Stimulated activated CD8-positive, alpha-beta memory T cell treated with anti-CD3 and anti-CD28 coated beads, Interleukin-4, amount 100 ng/mL, for 4 hours (primary cell): ENCODE results near the gene MAEL.
"Not testable (repeated sequence)": the region's sequence is repeated elsewhere in the genome, so short reads cannot be mapped to it uniquely, and the experiment has no call there.

ENCODE experiments used
- DNase-seq, 2 donors: peaks; one replicate each; pipeline ENCODE4 v3.0.0-alpha.2; 2020; ENCODE audit warnings: low read depth in 2 of 2, low spot score in 1 of 2

The MAEL gene

DNA sequence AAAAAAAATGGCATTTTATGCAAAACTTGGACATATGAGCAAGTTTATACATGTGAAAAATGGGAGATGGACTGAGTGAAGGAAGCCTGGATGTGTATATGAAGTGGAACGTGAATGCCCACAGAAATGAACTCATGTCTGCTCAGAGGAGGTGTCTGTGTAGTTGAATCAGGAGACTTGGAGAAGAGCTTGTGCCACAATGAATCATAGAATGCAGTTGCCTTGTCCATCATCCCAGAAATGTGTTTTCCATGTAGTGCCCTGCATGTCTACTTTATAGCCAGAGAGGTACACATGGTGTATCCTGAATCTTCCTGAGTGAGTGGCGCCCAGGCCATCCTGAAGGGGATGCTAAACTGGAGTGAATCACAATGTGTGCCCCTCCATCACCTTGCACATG, 11.1 kb upstream of the MAEL start:
- no peak for DNase-seq

DNA sequence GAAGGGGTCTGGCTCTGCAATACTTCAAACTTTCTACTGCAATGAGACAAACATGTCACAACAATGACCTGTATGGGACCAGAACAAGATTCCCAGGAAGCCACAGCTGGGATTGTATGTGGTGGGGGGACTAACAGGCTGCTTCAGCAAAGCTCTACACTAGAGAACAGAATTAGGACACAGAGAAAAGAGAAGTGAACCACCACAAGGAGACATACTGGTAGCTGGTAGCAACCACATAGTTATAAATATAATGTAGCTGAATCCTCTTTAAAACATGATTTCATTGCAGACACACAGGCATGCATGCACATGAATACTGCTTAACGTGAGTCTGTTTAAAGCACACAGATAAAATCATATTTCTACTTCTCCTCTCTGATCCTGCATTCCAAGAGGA, 10.3 kb upstream of the MAEL start:
- DNase-seq: no peak

DNA sequence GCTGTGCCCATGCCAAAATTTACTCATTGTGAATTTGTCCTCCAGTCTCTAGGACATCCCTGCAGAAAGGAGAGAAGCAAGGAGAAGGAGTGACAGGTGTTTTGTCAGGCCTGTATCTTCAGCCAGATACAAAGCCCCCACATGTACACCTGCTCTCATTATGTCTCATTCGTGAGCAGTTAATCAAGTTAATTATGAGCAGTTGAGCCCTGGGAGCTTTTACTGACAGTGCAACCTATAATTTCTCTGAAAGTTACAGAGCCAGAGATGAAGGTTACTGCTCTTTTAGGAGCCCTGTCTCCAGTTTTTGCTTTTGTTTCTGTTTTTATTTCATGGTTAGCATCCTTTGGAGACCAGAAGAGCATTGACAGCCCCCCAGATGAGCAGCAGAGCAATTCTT, 8.7 kb upstream of the MAEL start:
- no peak for DNase-seq

DNA sequence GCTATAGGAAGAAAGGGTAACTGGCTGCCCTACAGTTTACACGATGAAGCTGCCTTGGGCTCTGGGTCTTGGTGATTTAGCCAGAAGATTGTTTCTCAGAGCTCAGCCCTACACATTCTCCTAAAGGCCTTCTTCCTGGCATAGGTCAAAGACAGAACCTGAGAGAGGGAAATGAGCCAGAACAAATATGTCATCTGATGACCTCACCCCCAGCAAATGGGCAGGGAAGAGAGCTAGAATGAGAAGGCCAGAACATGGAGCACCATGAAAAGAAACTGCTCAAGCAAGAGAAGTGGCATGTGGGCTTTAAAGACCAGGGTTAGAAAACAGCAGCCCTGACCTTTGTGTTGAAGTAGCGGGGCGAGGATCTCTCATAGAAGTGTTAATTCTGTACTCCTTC, 8.3 kb upstream of the MAEL start:
- no peak for DNase-seq

DNA sequence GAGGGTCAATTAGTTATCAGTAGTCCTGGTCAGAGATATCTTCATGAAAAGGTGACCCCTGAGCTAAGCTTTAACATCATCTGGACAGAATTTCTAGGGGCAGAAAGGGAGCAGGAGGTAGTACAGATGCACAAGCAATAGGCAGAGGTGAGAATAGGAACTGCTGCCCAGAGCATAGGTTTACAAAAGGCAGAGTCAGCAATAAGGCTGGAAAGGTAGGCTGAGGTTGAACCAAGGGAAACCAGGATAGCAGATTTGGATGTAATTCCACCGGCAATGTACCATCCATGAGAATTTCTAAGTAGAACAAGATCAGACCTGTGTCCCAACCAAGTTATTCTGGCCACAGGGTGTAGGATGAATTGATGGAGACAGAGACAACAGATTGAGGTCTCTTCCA, 7.5 kb upstream of the MAEL start:
- DNase-seq: no peak

DNA sequence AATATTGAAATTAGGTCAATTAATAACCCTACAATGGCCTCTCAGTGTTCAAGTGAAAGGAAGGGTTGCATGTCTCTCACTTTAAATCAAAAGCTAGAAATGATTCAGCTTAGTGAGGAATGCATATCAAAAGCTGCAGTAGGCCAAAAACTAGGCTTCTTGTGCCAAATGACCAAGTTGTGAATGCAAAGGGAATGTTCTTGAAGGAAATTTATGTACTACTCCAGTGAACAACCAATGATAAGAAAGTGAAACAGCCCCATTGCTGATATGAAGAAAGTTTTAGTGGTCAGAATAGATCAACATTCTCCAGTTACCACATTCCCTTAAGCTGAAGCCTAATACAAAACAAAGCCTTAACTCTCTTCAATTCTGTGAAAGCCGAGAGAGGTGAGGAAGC, 10.0 kb downstream of the MAEL start:
- no peak for DNase-seq

DNA sequence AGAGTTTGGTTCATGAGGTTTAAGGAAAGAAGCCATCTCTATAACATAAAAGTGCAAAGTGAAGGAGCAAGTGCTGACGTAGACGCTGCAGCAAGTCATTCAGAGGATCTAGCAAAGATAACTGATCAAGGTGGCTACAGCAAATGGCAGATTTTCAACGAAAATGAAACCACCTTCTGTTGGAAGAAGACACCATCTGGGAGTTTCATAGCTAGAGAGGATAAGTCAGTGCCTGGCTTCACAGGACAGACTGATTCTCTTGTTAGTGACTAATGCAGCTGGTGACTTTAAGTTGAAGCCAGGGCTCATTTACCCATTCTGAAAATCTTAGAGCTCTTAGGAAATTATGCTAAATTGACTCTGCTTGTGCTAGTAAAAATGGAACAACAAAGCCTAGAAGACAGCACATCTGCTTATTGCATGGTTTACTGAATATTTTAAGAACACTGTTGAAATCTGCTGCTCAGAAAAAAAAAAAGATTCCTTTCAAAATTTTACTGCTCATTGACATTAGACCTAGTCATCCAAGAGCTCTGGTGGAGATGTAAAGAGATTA, 10.5 kb downstream of the MAEL start:
- no peak for DNase-seq

DNA sequence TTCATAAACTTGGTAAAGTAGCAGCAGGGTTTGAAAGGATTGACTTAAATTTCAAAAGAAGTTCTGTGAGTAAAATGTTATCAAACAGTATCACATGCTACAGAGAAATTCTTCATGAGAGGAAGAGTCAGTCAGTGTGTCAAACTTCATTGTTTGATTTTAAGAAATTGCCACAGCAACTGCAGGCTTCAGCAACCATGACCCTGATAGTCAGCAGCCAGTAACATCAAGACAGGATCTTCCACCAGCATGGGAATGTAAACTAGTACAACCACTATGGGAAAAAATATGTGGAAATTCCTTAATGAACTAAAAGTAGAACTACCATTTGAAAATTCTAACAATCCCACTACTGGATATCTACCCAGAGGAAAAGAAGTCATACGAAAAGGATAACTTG, 11.5 kb downstream of the MAEL start:
- DNase-seq: no peak

DNA sequence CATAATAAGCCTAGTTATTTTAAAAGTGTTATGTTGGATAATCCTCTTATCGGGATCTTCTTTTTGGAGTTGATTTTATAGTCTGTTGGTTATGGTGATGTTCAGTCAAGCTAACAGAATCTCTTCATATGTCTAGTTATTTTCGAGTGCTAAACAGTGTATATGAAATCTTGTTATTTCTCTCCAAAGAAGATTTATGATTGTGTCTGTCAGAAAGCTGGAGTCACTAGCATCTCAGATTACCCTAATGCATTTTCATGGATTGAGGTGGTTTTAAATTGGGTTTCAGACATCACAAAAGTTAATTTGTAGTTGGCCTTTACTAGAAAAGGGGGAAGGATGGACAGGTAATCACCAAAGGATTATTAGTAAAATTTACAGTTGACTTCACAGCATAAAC, 13.3 kb downstream of the MAEL start:
- no peak for DNase-seq

DNA sequence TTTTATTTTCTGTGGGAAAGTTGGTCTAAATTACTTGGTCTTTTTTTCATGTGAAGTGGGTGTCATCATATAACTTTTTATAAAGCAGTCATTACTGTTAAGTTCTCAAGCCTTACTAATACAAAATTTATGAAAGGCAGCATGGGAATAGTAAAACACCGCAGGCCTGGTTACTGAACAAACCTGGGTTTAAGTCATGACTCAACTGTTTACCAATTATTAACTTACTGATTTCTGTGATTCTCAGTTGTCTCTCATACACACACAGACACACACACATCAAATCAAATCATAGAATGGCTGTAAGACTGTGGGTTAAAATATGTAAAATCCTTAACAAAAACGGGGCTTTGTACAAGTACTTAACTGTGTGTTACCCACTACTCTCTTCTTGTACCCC, 14.6 kb downstream of the MAEL start:
- DNase-seq: no peak

DNA sequence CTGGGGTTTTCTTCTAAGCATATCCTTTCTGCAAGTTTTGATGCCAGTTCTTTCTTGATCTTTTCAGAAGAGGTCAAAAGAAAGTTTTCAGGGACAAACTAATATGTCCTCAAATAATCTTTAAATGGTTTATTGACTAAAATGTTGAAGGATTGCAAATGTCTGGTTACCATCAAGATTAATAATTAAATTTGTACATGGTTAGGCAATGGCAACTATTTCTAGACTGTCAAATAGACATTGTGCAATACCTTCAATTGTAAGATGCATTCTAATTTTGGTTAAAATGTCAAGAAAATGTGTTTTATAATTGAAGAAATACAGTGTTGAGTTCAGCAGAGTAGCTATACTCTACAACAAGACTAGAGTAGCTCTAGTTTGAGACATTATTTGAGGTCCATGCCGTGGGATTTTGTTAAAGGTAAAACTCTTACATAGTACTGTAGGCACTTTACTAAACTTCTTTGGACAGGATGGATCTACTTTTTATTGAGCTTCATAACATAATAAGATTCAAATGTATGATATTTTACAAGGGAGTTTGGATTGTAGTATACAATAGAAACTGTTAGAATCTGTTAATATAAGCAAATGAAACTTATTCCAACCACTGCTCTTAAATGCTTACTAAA, 22.6 kb downstream of the MAEL start:
- DNase-seq: no peak

DNA sequence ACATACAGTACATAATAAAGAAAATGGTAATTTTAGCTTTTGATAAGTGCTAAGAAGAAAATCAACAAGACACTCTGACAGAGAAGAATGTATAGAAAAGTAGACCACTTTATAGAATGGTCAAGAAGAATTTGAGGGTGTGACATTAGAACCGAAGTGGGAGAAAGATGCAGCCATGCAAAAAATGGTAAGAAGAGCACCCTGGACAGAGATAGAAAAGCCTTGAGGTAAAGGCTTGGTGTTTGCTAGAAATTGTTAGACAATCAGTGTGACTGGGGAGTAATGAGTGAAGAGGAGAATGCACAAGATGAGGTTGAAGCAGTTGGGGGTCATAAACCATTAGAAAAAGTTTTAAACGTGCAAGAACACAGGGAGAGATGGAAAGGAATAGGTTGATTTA, 23.5 kb downstream of the MAEL start:
- DNase-seq: no peak

DNA sequence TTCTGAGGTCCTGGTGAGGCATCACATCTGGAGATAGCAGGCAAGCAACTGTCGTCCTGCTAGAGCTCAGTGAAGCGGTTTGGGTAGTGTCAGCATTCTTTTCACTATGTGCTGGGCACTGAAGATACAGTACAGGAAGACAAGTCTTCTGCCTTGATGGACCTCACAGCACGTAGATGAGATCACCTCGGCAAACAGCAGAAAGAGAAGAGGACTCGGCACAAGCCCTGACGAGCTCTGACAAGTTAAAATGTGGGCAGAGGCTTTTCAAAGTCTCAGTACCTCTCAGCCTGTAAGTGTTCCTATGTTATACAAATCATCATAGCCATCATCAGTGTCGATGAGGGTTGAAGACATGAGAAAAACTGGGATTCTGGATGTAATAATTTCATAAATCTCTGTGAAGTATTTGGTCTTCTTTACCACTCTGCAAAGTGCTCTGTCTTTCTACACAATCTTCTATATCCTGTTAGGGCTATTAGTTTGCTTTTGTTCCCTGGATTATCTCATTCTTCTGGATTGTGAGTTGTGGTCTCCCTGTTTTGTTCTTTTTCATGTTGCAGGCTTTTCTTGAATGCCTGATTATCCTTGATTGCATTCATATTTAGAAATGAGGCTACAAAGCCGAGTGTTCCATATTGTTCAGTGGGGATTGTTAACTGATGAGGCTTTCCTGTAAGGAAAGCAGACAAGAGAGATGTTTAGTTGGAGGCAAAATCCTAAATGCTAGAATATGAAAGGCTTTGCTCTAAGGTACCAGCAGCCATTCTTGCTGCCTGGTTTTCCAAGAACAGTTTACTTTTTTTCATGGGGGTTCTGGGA, 24.2 kb downstream of the MAEL start:
- no peak for DNase-seq

DNA sequence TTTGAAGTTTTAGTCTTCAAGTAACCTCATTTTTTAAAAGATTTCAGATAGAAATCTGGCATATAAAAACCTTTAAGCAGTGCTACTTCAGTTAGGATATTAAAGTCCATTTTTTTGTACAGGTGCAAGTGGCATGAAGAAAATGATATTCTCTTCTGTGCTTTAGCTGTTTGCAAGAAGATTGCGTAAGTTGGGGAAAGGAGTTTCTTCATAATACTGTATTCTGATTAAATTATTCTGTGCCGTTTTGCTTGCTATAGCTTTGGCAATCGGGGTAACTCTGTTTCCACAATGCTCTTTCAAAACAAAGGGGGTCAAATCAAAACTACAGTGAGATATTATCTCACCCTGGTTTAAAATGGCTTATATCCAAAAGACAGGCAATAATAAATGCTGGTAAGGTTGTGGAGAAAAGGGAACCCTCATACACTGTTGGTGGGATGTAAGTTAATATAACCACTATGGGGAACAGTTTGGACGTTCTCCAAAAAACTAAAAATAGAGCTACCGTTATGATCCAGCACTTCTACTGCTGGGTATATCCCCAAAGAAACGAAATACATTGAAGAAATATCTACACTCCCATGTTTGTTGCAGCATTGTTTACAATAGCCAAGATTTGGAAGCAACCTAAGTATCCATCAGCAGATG, 27.1 kb downstream of the MAEL start:
- no peak for DNase-seq

DNA sequence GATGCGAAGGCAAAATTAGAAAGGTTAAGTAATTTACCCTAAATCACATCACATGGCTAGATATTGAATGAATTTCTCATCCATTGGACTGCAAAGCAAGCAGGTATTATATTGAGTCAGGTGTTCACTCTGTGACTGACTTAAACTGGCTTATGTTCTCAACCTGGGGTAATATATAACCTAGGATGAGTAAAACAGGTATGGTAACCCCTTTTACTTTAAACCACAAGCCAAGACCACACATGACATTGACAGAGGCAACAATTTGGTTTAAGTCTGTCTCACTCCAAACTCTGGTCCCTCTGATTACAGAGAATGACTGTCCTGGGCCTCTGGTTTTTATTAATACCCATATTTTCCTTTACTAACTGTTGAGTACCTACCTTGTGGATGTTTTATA, 33.3 kb downstream of the MAEL start:
- no peak for DNase-seq

DNA sequence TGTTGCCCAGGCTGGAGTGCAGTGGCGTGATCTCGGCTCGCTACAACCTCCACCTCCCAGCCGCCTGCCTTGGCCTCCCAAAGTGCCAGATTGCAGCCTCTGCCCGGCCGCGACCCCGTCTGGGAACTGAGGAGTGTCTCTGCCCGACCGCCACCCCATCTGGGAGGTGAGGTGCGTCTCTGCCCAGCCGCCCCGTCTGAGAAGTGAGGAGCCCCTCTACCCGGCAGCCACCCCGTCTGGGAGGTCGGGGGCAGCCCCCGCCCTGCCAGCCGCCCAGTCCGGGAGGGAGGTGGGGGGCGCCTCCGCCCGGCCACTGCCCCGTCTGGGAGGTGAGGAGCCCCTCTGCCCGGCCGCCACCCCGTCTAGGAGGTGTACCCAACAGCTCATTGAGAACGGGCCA, 40.5 kb downstream of the MAEL start:
- not testable (repeated sequence) for DNase-seq

DNA sequence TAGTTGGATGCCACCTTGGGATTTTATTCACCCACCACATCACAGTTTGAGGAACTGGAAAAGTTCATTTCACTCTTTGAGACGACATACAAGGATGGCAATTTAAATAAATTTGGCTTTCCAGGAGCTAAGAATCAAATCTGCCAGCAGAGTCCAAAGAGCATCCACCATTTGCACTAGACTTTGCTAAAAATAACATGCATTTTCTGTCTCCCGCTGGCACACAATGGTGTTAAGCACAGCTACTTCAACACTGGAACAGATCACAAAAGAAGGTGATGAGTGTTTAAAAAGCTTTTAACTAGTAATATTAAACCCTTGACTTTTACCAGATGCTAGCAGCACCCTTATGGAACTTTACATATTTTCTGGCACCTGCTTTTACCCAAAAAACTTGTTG, 44.6 kb downstream of the MAEL start:
- DNase-seq: no peak

DNA sequence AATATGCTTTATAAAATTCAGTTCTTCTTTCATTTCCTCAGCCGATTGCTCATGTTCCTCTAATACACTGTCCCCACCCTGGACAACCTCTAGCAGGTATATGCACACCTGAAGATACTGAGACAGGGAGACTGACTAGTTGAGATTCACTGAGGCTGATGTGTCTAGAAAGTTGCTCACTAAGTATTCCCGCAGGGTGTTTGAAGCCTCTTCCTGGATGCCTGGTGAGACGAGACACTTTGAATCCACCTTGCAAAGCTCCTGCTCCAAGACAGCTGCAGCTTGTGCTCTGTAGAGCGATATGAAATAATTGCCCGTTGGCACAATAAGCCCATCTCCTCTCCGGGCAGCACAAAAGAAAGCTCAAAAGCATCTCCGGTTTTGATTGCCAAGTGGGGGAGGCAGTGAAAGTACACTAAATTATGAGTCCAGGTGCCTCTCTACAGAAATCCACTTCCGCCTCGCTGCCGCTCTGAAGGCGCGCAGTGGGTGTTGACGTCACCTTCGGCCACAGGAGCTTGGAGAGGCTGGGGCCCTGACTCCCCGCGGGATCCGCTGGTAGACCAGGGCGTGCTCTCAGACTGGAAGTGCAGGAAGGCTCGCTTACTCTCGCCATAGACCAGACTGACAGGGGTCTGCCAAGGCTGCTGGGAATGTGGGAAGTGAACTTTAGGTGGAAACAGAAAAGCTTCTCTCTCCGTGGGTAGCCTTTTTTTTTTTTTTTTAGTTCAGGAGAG, 54.8 kb downstream of the MAEL start:
- DNase-seq: peak in 1 of 2 donors; percentile 24

DNA sequence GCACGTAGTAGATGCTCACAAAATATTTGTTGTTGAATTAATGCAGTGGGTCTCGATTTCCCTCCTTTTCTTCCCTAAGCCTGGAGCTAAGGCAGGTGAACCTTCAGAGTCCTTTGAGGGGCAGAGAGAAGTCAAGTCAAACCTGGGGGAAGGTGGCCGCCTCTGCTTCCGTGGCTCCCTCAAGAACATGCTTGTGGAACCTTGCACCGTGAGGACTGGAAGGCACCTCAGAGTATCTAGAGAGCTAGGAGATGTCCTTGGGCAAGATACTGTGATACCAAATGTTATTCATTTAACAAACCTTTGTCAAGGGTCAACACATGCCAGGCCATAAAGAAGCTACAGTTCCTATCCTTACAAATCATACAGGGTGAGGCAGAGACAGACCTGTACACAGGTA, 62.8 kb downstream of the MAEL start:
- no peak for DNase-seq

DNA sequence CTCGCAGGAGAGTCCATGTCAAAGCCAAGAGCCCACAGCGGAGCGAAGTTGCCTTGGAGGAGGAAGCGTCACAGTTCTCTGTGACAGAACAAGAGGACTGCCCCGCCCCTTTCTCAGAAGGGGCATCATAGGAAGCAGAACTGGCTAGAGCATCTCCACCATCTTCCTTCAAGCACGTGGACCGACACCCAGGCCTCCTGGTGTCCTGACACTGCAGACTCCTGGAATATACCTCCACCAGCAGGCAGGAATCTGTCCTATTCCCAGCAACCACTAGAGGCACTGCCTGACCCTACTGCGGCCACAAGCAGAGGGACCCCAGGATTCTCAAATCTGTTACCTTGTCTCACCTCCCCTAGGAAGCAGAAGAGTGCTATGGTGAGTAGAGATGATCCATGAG, 63.3 kb downstream of the MAEL start:
- DNase-seq: no peak

DNA sequence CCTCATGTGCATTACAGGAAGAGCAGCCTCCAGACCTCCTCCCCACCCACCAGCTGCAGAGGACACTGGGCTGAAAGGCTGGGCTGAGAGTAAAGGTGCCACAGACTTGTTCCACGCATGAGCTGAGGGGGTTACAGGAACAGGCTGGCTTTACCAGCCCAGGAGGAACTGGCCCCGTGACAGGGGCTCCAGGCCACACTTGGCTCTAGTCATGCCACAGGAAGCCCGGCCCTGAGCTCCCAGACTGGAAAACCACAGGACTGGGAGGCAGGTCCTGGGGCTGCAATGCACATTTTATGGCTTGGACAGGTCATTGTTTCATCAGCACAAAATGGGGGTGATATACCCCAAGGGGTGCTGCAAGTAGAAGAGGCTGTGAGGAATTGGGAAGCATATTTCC, 65.5 kb downstream of the MAEL start:
- no peak for DNase-seq
